Activated CD4-positive, alpha-beta T cell treated with anti-CD3 and anti-CD28 coated beads, Interleukin-2, amount 50 U/mL, for 16 hours (primary cell): Measurements from ENCODE around the gene IGFBPL1.
"Not testable (repeated sequence)": the region's sequence is repeated elsewhere in the genome, so short reads cannot be mapped to it uniquely, and the experiment has no call there.

Source experiments
- DNase-seq: peaks from one replicate; pipeline ENCODE4 v3.0.0-alpha.2; 2020

Gene IGFBPL1

GRCh38 chr9:38431116-38431515 is 6.9 kb upstream of the IGFBPL1 start:
- DNase-seq, result no peak

- DNase-seq, result no peak
Measured at GRCh38 chr9:38428062-38428461, 3.8 kb upstream of the IGFBPL1 start.

- no peak for DNase-seq
Measured at GRCh38 chr9:38424918-38425317, 664 bp upstream of the IGFBPL1 start.

GRCh38 chr9:38423273-38423972 is 831 bp downstream of the IGFBPL1 start:
- no peak for DNase-seq

- DNase-seq, result no peak
Measured at GRCh38 chr9:38422555-38423260, 1.5 kb downstream of the IGFBPL1 start.

GRCh38 chr9:38421498-38422211 is 2.6 kb downstream of the IGFBPL1 start:
- DNase-seq, result no peak

GRCh38 chr9:38419181-38419580 is 5.1 kb downstream of the IGFBPL1 start:
- DNase-seq, result no peak

GRCh38 chr9:38418366-38418765 is 5.9 kb downstream of the IGFBPL1 start:
- DNase-seq, result no peak

GRCh38 chr9:38417003-38417945 is 7.0 kb downstream of the IGFBPL1 start:
- peak; percentile 52 for DNase-seq

GRCh38 chr9:38416461-38416860 is 7.8 kb downstream of the IGFBPL1 start:
- DNase-seq, result no peak

- DNase-seq, result no peak
Measured at GRCh38 chr9:38415856-38416255, 8.4 kb downstream of the IGFBPL1 start.

GRCh38 chr9:38414040-38414723 is 10.1 kb downstream of the IGFBPL1 start:
- no peak for DNase-seq

- no peak for DNase-seq
Measured at GRCh38 chr9:38413283-38413682, 11.0 kb downstream of the IGFBPL1 start.

GRCh38 chr9:38412751-38413150 is 11.5 kb downstream of the IGFBPL1 start:
- DNase-seq, result no peak

GRCh38 chr9:38408719-38409118 is 15.5 kb downstream of the IGFBPL1 start:
- no peak for DNase-seq

GRCh38 chr9:38406476-38407186 is 17.6 kb downstream of the IGFBPL1 start:
- DNase-seq, result no peak

- DNase-seq, result no peak
Measured at GRCh38 chr9:38405785-38406184, 18.5 kb downstream of the IGFBPL1 start.

- no peak for DNase-seq
Measured at GRCh38 chr9:38404314-38404713, 19.9 kb downstream of the IGFBPL1 start.

- DNase-seq, result no peak
Measured at GRCh38 chr9:38401994-38402393, 22.3 kb downstream of the IGFBPL1 start.

GRCh38 chr9:38399191-38399590 is 25.1 kb downstream of the IGFBPL1 start:
- DNase-seq, result not testable (repeated sequence)

- DNase-seq, result no peak
Measured at GRCh38 chr9:38396371-38396671, 27.9 kb downstream of the IGFBPL1 start.
